GM18909 (cell line): ENCODE results near the gene DENND5A.
"Not testable (repeated sequence)": the region's sequence is repeated elsewhere in the genome, so short reads cannot be mapped to it uniquely, and the experiment has no call there.

ENCODE experiments used
- ATAC-seq: cut with Tn5 transposase; IDR thresholded peaks from one replicate; pipeline ENCODE4 v1.9.1; 2021; ENCODE audit warnings: mild to moderate bottlenecking; ENCODE audit not compliant: unreplicated experiment, poor library complexity

DENND5A gene

GRCh38 chr11:9179141-9179540, 86.0 kb downstream of the DENND5A start:
- no peak for ATAC-seq

GRCh38 chr11:9178716-9179115, 86.4 kb downstream of the DENND5A start:
- ATAC-seq: no peak

GRCh38 chr11:9177438-9178091, 87.6 kb downstream of the DENND5A start:
- no peak for ATAC-seq

- ATAC-seq: no peak
Measured at GRCh38 chr11:9176550-9176949, 88.6 kb downstream of the DENND5A start.

- ATAC-seq: no peak
Measured at GRCh38 chr11:9176136-9176535, 89.0 kb downstream of the DENND5A start.

- no peak for ATAC-seq
Measured at GRCh38 chr11:9172389-9172788, 92.8 kb downstream of the DENND5A start.

- no peak for ATAC-seq
Measured at GRCh38 chr11:9170450-9170849, 94.7 kb downstream of the DENND5A start.

GRCh38 chr11:9169595-9170295, 95.4 kb downstream of the DENND5A start:
- no peak for ATAC-seq

- ATAC-seq: not testable (repeated sequence)
Measured at GRCh38 chr11:9161991-9162390, 103.2 kb downstream of the DENND5A start.

- ATAC-seq: no peak
Measured at GRCh38 chr11:9160166-9160565, 105.0 kb downstream of the DENND5A start.

- no peak for ATAC-seq
Measured at GRCh38 chr11:9158898-9159391, 106.2 kb downstream of the DENND5A start.

- no peak for ATAC-seq
Measured at GRCh38 chr11:9155930-9156329, 109.2 kb downstream of the DENND5A start.

GRCh38 chr11:9153651-9154050, 111.5 kb downstream of the DENND5A start:
- no peak for ATAC-seq

- no peak for ATAC-seq
Measured at GRCh38 chr11:9151631-9152030, 113.5 kb downstream of the DENND5A start.

GRCh38 chr11:9150926-9151325, 114.2 kb downstream of the DENND5A start:
- ATAC-seq: no peak

GRCh38 chr11:9150501-9150900, 114.6 kb downstream of the DENND5A start:
- ATAC-seq: no peak

GRCh38 chr11:9148727-9149126, 116.4 kb downstream of the DENND5A start:
- ATAC-seq: no peak

GRCh38 chr11:9148035-9148434, 117.1 kb downstream of the DENND5A start:
- no peak for ATAC-seq

GRCh38 chr11:9146477-9146876, 118.7 kb downstream of the DENND5A start:
- ATAC-seq: no peak

- no peak for ATAC-seq
Measured at GRCh38 chr11:9145283-9145682, 119.9 kb downstream of the DENND5A start.

GRCh38 chr11:9144828-9145227, 120.3 kb downstream of the DENND5A start:
- no peak for ATAC-seq

GRCh38 chr11:9143721-9144120, 121.4 kb downstream of the DENND5A start:
- ATAC-seq: no peak
